ENCODE measurements around the gene KYAT1. TPM values are rescaled to one million over a fixed set of nuclear protein-coding genes. Genes with fewer than 3 reads are reported as not detected.
A peak's percentile ranks its signal among the peaks of the same experiment; 100 is the strongest.

Gene KYAT1
- total RNA-seq, 1 experiment from 2014 or later = 14.6 TPM

GRCh38 chr9:128818099-128818838 is 63.5 kb downstream of the KYAT1 start, which contains the start of gene ENDOG:
Gene ENDOG, plus strand, starts transcription at chr9:128818500. Its CDS starts 185 bp downstream, at chr9:128818685.
- H3K79me1 ChIP-seq (ENCODE audit: insufficient read depth, low read depth, low read length, poor library complexity, severe bottlenecking) = no peaks in the 10 kb centered on the region

More at GRCh38 chr9:128818099-128818838, 63.5 kb downstream of the KYAT1 start, which contains the start of gene ENDOG:
- Histone ChIP-seq H3K79me2 (ENCODE audit: insufficient read depth, low read length) (no peaks in the 10 kb centered on the region), H2BK15ac (ENCODE audit: low read depth, low read length) (no peak within 1 kb of the TSS), H3T11ph (ENCODE audit: low read length) (no peak within 1 kb of the TSS), H4K20me1 (ENCODE audit: control insufficient read depth, insufficient read depth, insufficient read length) (no peaks in the 10 kb centered on the region), H4K5ac (ENCODE audit: insufficient read length, low read depth, low read length) (no peak within 1 kb of the TSS), H3K27me3 (ENCODE audit: insufficient read depth, low read length) (no peaks in the 10 kb centered on the region), H3K23me2 (ENCODE audit: insufficient read length, low read depth, low read length, poor library complexity, severe bottlenecking) (peaks cover 11% of the 10 kb centered on the region), H3K27ac (ENCODE audit: insufficient read length, low read depth, low read length) (no peak within 1 kb of the TSS), H3K23ac (ENCODE audit: insufficient read length, low read depth, low read length) (no peak within 1 kb of the TSS), H3K9ac (ENCODE audit: extremely low read depth, insufficient read length, low read length) (no peak within 1 kb of the TSS), H3K4ac (ENCODE audit: low read depth, low read length) (no peak within 1 kb of the TSS), H3K4me2 (ENCODE audit: insufficient read depth, insufficient read length, low read length) (peak within 1 kb of the TSS; percentile 56), H4K91ac (ENCODE audit: insufficient read length, low read depth, low read length) (no peak within 1 kb of the TSS), H2AFZ (ENCODE audit: low read length) (no peak within 1 kb of the TSS), H2BK20ac (ENCODE audit: low read depth, low read length, poor library complexity, severe bottlenecking) (no peak within 1 kb of the TSS), H4K8ac (replicated peaks; ENCODE audit: insufficient read length, low read depth, low read length) (no peak within 1 kb of the TSS), H3K4me1 (ENCODE audit: insufficient read depth, low read length) (no peaks in the 10 kb centered on the region), H3K9me3 (ENCODE audit: control insufficient read depth, low read depth, low read length) (no peaks in the 10 kb centered on the region), H2AK5ac (ENCODE audit: insufficient read length, low read length) (no peak within 1 kb of the TSS), H2BK5ac (ENCODE audit: insufficient read length, low read length) (no peak within 1 kb of the TSS), H2BK12ac (ENCODE audit: insufficient read length, low read depth, low read length) (no peak within 1 kb of the TSS), H2BK120ac (ENCODE audit: low read depth, low read length, poor library complexity, severe bottlenecking) (no peak within 1 kb of the TSS), H3K18ac (ENCODE audit: insufficient read length, low read depth, low read length) (peak within 1 kb of the TSS; percentile 76), H3K56ac (ENCODE audit: insufficient read length, low read depth, low read length) (no peak within 1 kb of the TSS), H3K14ac (ENCODE audit: insufficient read depth, low read length) (peak within 1 kb of the TSS; percentile 78; the same call in 1 of the 2 replicates)
- Mint-ChIP-seq H3K4me3 (peak within 1 kb of the TSS; percentile 68 to 83), H3K27me3 (ENCODE audit: low read depth) (no peaks in the 10 kb centered on the region; the same call in none of the 2 replicates), H3K4me1 (peaks cover 11 to 12% of the 10 kb centered on the region in 2 experiments), H3K27ac (peak within 1 kb of the TSS in 2 of 3 experiments; percentile 77 to 89; a peak in 3 of 7 replicates), H3K9me3 (no peaks in the 10 kb centered on the region), H3K36me3 (ENCODE audit: insufficient read depth in 1 of 3, low read depth in 3 of 3) (peaks cover 8 to 23% (median 21%) of the 10 kb centered on the region in 3 experiments; a peak in 6 of 7 replicates)
- peak; percentile 69 for TF ChIP-seq CTCF (conservative IDR thresholded peaks at IDR 0.05)
- DNase-seq = peak; percentile 99
- no CpG with 5 or more reads among the region's 70 CpGs for WGBS (ENCODE audit: extremely low coverage, insufficient read length, low lambda C conversion rate)
